KMS-11 (cell line): Measurements from ENCODE around the gene SYT2.

ENCODE experiments used
- H2AFZ ChIP-seq: fragments of 200-600 bp; sonication (generic); 2 replicates; pipeline ENCODE4 v1.6.1; 2016; ENCODE audit warnings: antibody characterized with exemption, mixed run types, low read depth
- H3K27ac ChIP-seq: fragments of 200-600 bp; sonication (generic); 2 replicates; pipeline ENCODE4 v1.6.1; 2016; ENCODE audit warnings: mild to moderate bottlenecking, mixed run types
- H3K27me3 ChIP-seq: fragments of 200-600 bp; sonication (generic); 2 replicates; pipeline ENCODE4 v1.6.1; 2017; ENCODE audit warnings: mild to moderate bottlenecking, low read depth, mixed run types, moderate library complexity; ENCODE audit not compliant: insufficient read depth
- H3K36me3 ChIP-seq: fragments of 200-600 bp; sonication (generic); 2 replicates; pipeline ENCODE4 v1.6.1; 2017; ENCODE audit warnings: mild to moderate bottlenecking, mixed run types; ENCODE audit not compliant: insufficient read depth
- H3K4me1 ChIP-seq: fragments of 200-600 bp; sonication (generic); 2 replicates; pipeline ENCODE4 v1.6.1; 2016; ENCODE audit warnings: mild to moderate bottlenecking, low read depth, mixed run types; ENCODE audit not compliant: poor library complexity, severe bottlenecking
- H3K4me2 ChIP-seq: fragments of 200-600 bp; sonication (generic); 2 replicates; pipeline ENCODE4 v1.7.0; 2016; ENCODE audit warnings: mild to moderate bottlenecking, mixed run types
- H3K4me3 ChIP-seq: fragments of 200-600 bp; sonication (generic); IDR thresholded peaks from 2 replicates; pipeline ENCODE4 v1.6.1; 2017; ENCODE audit warnings: low read depth, low read length, mixed read lengths; ENCODE audit not compliant: insufficient read depth
- H3K79me2 ChIP-seq: fragments of 200-600 bp; sonication (generic); 2 replicates; pipeline ENCODE4 v1.6.1; 2016; ENCODE audit warnings: low read depth, mixed run types; ENCODE audit not compliant: insufficient read depth
- H3K9ac ChIP-seq: fragments of 200-600 bp; sonication (generic); 2 replicates; pipeline ENCODE4 v1.6.1; 2016; ENCODE audit warnings: mild to moderate bottlenecking, mixed run types
- H4K20me1 ChIP-seq: fragments of 200-600 bp; sonication (generic); 2 replicates; pipeline ENCODE4 v1.6.1; 2016; ENCODE audit warnings: mild to moderate bottlenecking, mixed run types; ENCODE audit not compliant: insufficient read depth
- TF ChIP-seq, protein P1 (sequence below): fragments of 200-600 bp; sonication (generic); conservative IDR thresholded peaks from 2 replicates; pipeline ENCODE4 v1.6.1; 2017; ENCODE audit warnings: low read depth, mild to moderate bottlenecking, antibody characterized with exemption, low read length, moderate library complexity, mixed read lengths

Gene SYT2

DNA sequence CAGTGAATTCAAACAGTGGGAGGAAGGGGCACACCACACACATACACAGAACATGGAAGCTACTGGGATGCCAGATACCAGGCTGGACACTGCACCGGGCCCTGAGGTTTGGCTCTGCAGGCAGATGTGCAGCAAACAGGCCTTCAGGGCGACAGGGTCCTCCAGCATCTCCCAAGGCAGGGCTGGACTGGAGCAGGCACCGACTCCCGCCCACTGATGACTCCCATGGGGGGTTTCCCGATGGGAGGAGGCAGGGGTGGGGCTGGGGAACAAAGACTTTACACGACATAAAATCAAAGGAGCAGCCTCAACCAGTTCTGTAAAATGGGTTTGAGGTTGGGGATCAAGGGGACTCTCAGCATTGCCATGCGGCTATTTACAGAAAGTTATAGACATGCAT lies 118.1 kb downstream of the SYT2 start:
- H3K36me3 ChIP-seq: no peaks in the 10 kb centered on the region
- H3K4me3 ChIP-seq: no peak overlapping the region
- no peak overlapping the region for H3K4me2 ChIP-seq
- TF ChIP-seq, protein P1, sequence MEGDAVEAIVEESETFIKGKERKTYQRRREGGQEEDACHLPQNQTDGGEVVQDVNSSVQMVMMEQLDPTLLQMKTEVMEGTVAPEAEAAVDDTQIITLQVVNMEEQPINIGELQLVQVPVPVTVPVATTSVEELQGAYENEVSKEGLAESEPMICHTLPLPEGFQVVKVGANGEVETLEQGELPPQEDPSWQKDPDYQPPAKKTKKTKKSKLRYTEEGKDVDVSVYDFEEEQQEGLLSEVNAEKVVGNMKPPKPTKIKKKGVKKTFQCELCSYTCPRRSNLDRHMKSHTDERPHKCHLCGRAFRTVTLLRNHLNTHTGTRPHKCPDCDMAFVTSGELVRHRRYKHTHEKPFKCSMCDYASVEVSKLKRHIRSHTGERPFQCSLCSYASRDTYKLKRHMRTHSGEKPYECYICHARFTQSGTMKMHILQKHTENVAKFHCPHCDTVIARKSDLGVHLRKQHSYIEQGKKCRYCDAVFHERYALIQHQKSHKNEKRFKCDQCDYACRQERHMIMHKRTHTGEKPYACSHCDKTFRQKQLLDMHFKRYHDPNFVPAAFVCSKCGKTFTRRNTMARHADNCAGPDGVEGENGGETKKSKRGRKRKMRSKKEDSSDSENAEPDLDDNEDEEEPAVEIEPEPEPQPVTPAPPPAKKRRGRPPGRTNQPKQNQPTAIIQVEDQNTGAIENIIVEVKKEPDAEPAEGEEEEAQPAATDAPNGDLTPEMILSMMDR: no peak
- H3K79me2 ChIP-seq: no peaks in the 10 kb centered on the region
- H3K27ac ChIP-seq: no peak overlapping the region
- H3K4me1 ChIP-seq: no peaks in the 10 kb centered on the region
- no peaks in the 10 kb centered on the region for H4K20me1 ChIP-seq
- H3K9ac ChIP-seq: no peak overlapping the region
- no peaks in the 10 kb centered on the region for H3K27me3 ChIP-seq
- no peak overlapping the region for H2AFZ ChIP-seq

DNA sequence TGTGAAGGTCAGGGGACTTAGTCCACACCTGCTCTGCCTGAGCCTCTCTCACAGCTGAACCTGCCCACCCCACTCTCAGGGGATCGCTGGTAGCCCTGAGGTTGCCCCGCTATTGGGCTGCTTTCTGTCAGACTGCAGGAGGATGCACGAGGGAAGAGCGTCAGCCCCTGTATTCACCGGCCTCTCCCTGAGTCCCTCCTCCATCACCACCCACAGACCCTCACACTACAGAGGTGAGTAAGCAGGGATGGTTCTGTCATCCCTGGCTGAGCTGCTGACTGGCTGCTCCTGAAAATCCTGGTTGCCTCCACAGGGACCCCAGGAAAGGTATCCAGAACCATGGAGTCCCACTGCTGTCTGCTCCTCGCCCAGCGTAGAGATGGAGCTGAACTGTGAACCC lies 118.7 kb downstream of the SYT2 start:
- Histone ChIP-seq H3K79me2 (no peaks in the 10 kb centered on the region), H2AFZ (no peak overlapping the region)

DNA sequence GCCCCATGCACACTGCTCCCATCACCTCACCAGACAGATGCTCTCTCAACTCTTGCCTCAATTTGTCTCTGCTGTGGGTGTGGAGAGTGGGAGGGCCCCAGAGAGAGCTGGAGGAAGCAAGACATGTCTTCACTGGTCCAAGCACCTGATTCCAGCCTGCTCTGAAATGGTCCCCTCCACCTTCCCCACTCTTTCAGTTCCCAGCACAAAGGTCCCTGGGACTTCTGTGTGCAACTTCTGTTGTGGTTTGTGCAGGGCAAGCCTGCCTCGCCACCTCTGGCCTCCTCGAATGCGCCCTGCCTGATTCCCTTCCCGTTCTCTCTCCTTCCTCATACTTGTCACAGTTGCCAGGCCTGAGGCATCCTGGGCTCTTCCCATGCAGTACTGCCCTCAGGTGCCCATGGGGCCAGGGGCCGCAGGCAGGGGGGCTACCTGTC lies 119.3 kb downstream of the SYT2 start:
- H3K4me2 ChIP-seq: no peak overlapping the region
- no peak overlapping the region for H3K9ac ChIP-seq
- no peaks in the 10 kb centered on the region for H3K79me2 ChIP-seq
- H3K4me1 ChIP-seq: no peaks in the 10 kb centered on the region
- H3K27ac ChIP-seq: no peak overlapping the region
- no peaks in the 10 kb centered on the region for H3K36me3 ChIP-seq
- H3K27me3 ChIP-seq: no peaks in the 10 kb centered on the region
- no peak overlapping the region for H2AFZ ChIP-seq
- H3K4me3 ChIP-seq: no peak overlapping the region
- no peaks in the 10 kb centered on the region for H4K20me1 ChIP-seq
- TF ChIP-seq, protein P1: no peak

More for the DNA sequence above, 118.7 kb downstream of the SYT2 start:
- Histone ChIP-seq H3K36me3 (no peaks in the 10 kb centered on the region), H3K4me1 (no peaks in the 10 kb centered on the region), H4K20me1 (no peaks in the 10 kb centered on the region), H3K9ac (no peak overlapping the region), H3K4me3 (no peak overlapping the region), H3K4me2 (no peak overlapping the region), H3K27me3 (no peaks in the 10 kb centered on the region), H3K27ac (no peak overlapping the region)
- TF ChIP-seq, protein P1: no peak

DNA sequence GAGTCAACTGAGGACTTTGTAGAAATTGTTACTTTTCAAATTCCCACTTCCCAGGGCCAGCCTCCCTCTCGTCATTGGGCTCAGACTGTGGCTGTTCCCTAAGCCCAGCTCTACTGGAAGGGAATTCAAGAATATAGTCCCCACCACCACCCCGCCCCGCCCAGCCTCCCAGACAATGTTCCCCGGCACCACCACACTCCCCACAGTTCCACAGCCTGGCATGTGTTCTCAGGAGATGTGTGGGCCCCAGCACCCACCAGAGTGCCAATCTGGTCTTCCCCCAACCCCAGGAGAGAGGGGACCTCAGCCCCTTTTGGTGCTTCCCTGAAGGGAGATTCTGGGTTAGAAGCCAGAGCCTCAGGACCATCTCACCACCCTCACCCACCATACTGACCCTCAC lies 120.1 kb downstream of the SYT2 start:
- Histone ChIP-seq H3K4me1 (no peaks in the 10 kb centered on the region), H4K20me1 (no peaks in the 10 kb centered on the region), H3K27me3 (no peaks in the 10 kb centered on the region), H3K36me3 (no peaks in the 10 kb centered on the region), H3K27ac (no peak overlapping the region), H3K4me2 (no peak overlapping the region), H3K4me3 (no peak overlapping the region), H3K9ac (no peak overlapping the region), H2AFZ (no peak overlapping the region), H3K79me2 (no peaks in the 10 kb centered on the region)
- TF ChIP-seq, protein P1: no peak
